GM23338 (cell line): ENCODE data around the gene CYP19A1. TPM values are rescaled to one million over a fixed set of nuclear protein-coding genes. Genes with fewer than 3 reads are reported as not detected.

Source experiments
- ATAC-seq: fragments of 200-7000 bp; cut with Tn5 transposase; 3 replicates; pipeline ENCODE4 v1.9.1; 2020
- DNase-seq: peaks from one replicate; pipeline ENCODE4 v3.0.0-alpha.2; 2015; ENCODE audit warnings: low spot score
- H2AFZ ChIP-seq: fragments of 200-600 bp; sonication (generic); 2 replicates; pipeline ENCODE4 v1.8.0; 2016; ENCODE audit warnings: antibody characterized with exemption, mild to moderate bottlenecking, moderate library complexity
- H3F3A ChIP-seq: fragments of 200-600 bp; sonication (generic); replicated peaks from 2 replicates; pipeline ENCODE4 v1.8.0; 2017; ENCODE audit warnings: antibody characterized with exemption, mixed run types, low read depth
- H3K27ac ChIP-seq: fragments of 200-600 bp; sonication (generic); 2 replicates; pipeline ENCODE4 v1.6.1; 2016; ENCODE audit warnings: low read depth
- H3K27me3 ChIP-seq: fragments of 200-600 bp; sonication (generic); 2 replicates; pipeline ENCODE4 v1.8.0; 2016; ENCODE audit warnings: mild to moderate bottlenecking, mixed run types, moderate library complexity; ENCODE audit not compliant: insufficient read depth
- H3K36me3 ChIP-seq: fragments of 200-600 bp; sonication (generic); 2 replicates; pipeline ENCODE4 v1.8.0; 2016; ENCODE audit warnings: mild to moderate bottlenecking; ENCODE audit not compliant: insufficient read depth
- H3K4me1 ChIP-seq: fragments of 200-600 bp; sonication (generic); 2 replicates; pipeline ENCODE4 v1.8.0; 2016; ENCODE audit warnings: mild to moderate bottlenecking, moderate library complexity; ENCODE audit not compliant: insufficient read depth
- H3K4me2 ChIP-seq: fragments of 200-600 bp; sonication (generic); 2 replicates; pipeline ENCODE4 v1.7.1; 2017; ENCODE audit warnings: mixed run types
- H3K4me3 ChIP-seq: fragments of 200-600 bp; sonication (generic); 2 replicates; pipeline ENCODE4 v1.6.1; 2016; ENCODE audit warnings: mixed run types
- H3K79me2 ChIP-seq: fragments of 200-600 bp; sonication (generic); replicated peaks from 2 replicates; pipeline ENCODE4 v1.8.0; 2017; ENCODE audit warnings: mild to moderate bottlenecking; ENCODE audit not compliant: insufficient read depth
- H3K9me2 ChIP-seq: fragments of 200-600 bp; sonication (generic); 2 replicates; pipeline ENCODE4 v1.8.0; 2017; ENCODE audit not compliant: insufficient read depth
- H4K20me1 ChIP-seq: fragments of 200-600 bp; sonication (generic); replicated peaks from 2 replicates; pipeline ENCODE4 v1.8.0; 2017; ENCODE audit warnings: mild to moderate bottlenecking; ENCODE audit not compliant: insufficient read depth
- H3K27ac Mint-ChIP-seq: 2 replicates; pipeline ENCODE4 v1.8.0; 2020; ENCODE audit warnings: inconsistent platforms, mild to moderate bottlenecking, moderate library complexity, mixed read lengths
- H3K27me3 Mint-ChIP-seq: 3 replicates; pipeline ENCODE4 v1.8.0; 2022; ENCODE audit warnings: low read depth, mild to moderate bottlenecking, moderate library complexity, mixed read lengths, inconsistent platforms; ENCODE audit not compliant: insufficient read depth, poor library complexity
- H3K36me3 Mint-ChIP-seq: 3 replicates; pipeline ENCODE4 v1.8.0; 2021; ENCODE audit warnings: low read depth, mild to moderate bottlenecking, inconsistent platforms, moderate library complexity, mixed read lengths
- H3K4me1 Mint-ChIP-seq: 3 replicates; pipeline ENCODE4 v1.8.0; 2020; ENCODE audit warnings: mild to moderate bottlenecking, inconsistent platforms, mixed read lengths
- H3K4me3 Mint-ChIP-seq: 3 replicates; pipeline ENCODE4 v1.8.0; 2021; ENCODE audit warnings: moderate library complexity, mild to moderate bottlenecking, inconsistent platforms, mixed read lengths
- H3K9me3 Mint-ChIP-seq: 3 replicates; pipeline ENCODE4 v1.8.0; 2020; ENCODE audit warnings: moderate library complexity, mild to moderate bottlenecking, inconsistent platforms, mixed read lengths
- CTCF ChIP-seq, 2 experiments: fragments of 200-600 bp in 1 of 2; sonication (generic) in 1 of 2; conservative IDR thresholded peaks; 2 replicates each; pipeline versions ENCODE4 v1.5.1 to v1.6.1; 2016 to 2017; ENCODE audit warnings: antibody characterized with exemption in 2 of 2, low read depth in 2 of 2, mild to moderate bottlenecking in 2 of 2, moderate library complexity in 1 of 2
- ETS1 ChIP-seq: IDR thresholded peaks from 2 replicates; pipeline ENCODE4 v1.6.1; 2016; ENCODE audit warnings: antibody characterized with exemption
- EZH2 ChIP-seq: fragments of 200-600 bp; sonication (generic); IDR thresholded peaks from one replicate; pipeline ENCODE4 v1.8.0; 2017; ENCODE audit warnings: antibody characterized with exemption, mild to moderate bottlenecking, low read depth; ENCODE audit not compliant: unreplicated experiment
- EZH2phosphoT487 ChIP-seq: fragments of 200-600 bp; sonication (generic); IDR thresholded peaks from one replicate; pipeline ENCODE4 v1.8.1; 2018; ENCODE audit warnings: antibody characterized with exemption; ENCODE audit not compliant: unreplicated experiment
- JUNB ChIP-seq: IDR thresholded peaks from one replicate; pipeline ENCODE4 v1.6.1; 2016; ENCODE audit warnings: antibody characterized with exemption; ENCODE audit not compliant: unreplicated experiment
- NANOG ChIP-seq: IDR thresholded peaks from 2 replicates; pipeline ENCODE4 v1.6.1; 2016; ENCODE audit warnings: antibody characterized with exemption, borderline replicate concordance
- REST ChIP-seq: IDR thresholded peaks from one replicate; pipeline ENCODE4 v1.6.1; 2018; ENCODE audit warnings: antibody characterized with exemption; ENCODE audit not compliant: unreplicated experiment
- ZNF114 ChIP-seq: fragments of 250-450 bp; sonication (Bioruptor Pico); IDR thresholded peaks from 2 replicates; pipeline ENCODE4 v1.5.0; 2020; ENCODE audit warnings: mild to moderate bottlenecking, moderate library complexity
- polyA plus RNA-seq: library from polyadenylated mRNA; unstranded; fragments of >200 nt; fragmentation: Nextera tagmentation; extraction: Ambion mirVana; gene quantifications from 2 replicates; pipeline ENCODE4 v1.2.1, GENCODE V29; 2016
- total RNA-seq: library from RNA; depleted of rRNA; stranded (reverse); fragments of >200 nt; shearing (Covaris generic); gene quantifications from 2 replicates; pipeline ENCODE4 v1.2.3, GENCODE V29; 2014

The CYP19A1 gene
- total and polyA plus RNA-seq, 2 experiments from 2014 or later, result 0.42 TPM; not detected in 1

- H3K79me2 ChIP-seq, result no peaks in the 10 kb centered on the region
- no peaks in the 10 kb centered on the region for H4K20me1 ChIP-seq
- ATAC-seq, result no peak
- Mint-ChIP-seq H3K27me3 (peaks cover 18% of the 10 kb centered on the region), H3K9me3 (peaks cover 8% of the 10 kb centered on the region; the same call in 2 of the 3 replicates), H3K36me3 (peaks cover 8% of the 10 kb centered on the region; the same call in 2 of the 3 replicates), H3K4me1 (peaks cover 8% of the 10 kb centered on the region; the same call in 2 of the 3 replicates), H3K4me3 (no peak overlapping the region), H3K27ac (no peak overlapping the region)
- H3K9me2 ChIP-seq, result peaks cover 7% of the 10 kb centered on the region; the same call in 1 of the 2 replicates
- no peak overlapping the region for H2AFZ ChIP-seq
- no peak overlapping the region for H3K4me2 ChIP-seq
- peaks cover 39% of the 10 kb centered on the region for H3K27me3 ChIP-seq
- H3K4me1 ChIP-seq, result peaks cover 11% of the 10 kb centered on the region
- no peak for DNase-seq
- H3K36me3 ChIP-seq, result peaks cover 6% of the 10 kb centered on the region; the same call in 1 of the 2 replicates
- H3K4me3 ChIP-seq, result no peak overlapping the region
- no peak for TF ChIP-seq EZH2phosphoT487
- no peak for TF ChIP-seq NANOG
- no peak for TF ChIP-seq REST
- no peaks in the 10 kb centered on the region for H3F3A ChIP-seq
- no peak overlapping the region for H3K27ac ChIP-seq
These were observed 73.3 kb downstream of the CYP19A1 start for GRCh38 chr15:51265037-51265555.

- Histone ChIP-seq H3K27me3 (peaks cover 35% of the 10 kb centered on the region), H3K9me2 (peaks cover 7% of the 10 kb centered on the region; the same call in 1 of the 2 replicates), H3K79me2 (no peaks in the 10 kb centered on the region), H3K36me3 (peaks cover 6% of the 10 kb centered on the region; the same call in 1 of the 2 replicates), H3F3A (no peaks in the 10 kb centered on the region), H4K20me1 (no peaks in the 10 kb centered on the region), H2AFZ (no peak overlapping the region), H3K27ac (no peak overlapping the region), H3K4me3 (no peak overlapping the region), H3K4me1 (peaks cover 11% of the 10 kb centered on the region), H3K4me2 (no peak overlapping the region)
- no peak for DNase-seq
- Mint-ChIP-seq H3K27ac (no peak overlapping the region), H3K27me3 (peaks cover 18% of the 10 kb centered on the region), H3K9me3 (peaks cover 8% of the 10 kb centered on the region; the same call in 2 of the 3 replicates), H3K4me3 (no peak overlapping the region), H3K4me1 (peaks cover 8% of the 10 kb centered on the region; the same call in 2 of the 3 replicates), H3K36me3 (peaks cover 8% of the 10 kb centered on the region; the same call in 2 of the 3 replicates)
- no peak for ATAC-seq
- no peak for TF ChIP-seq EZH2phosphoT487
- TF ChIP-seq ZNF114 (CRISPR knock-in tag), result no peak
- no peak for TF ChIP-seq CTCF (conservative IDR thresholded peaks at IDR 0.05; ENCODE audit: low read depth in 2 of 2)
- TF ChIP-seq EZH2, result no peak
- TF ChIP-seq REST, result no peak
- TF ChIP-seq ETS1, result no peak
- no peak for TF ChIP-seq JUNB
These were observed 74.7 kb downstream of the CYP19A1 start for GRCh38 chr15:51263726-51264125.
